Spleen (tissue), 7 donors: Measurements from ENCODE around the gene RBFOX1.

Source experiments
- POLR2A ChIP-seq, 3 donors: fragments of 450-650 bp; IDR thresholded peaks; one replicate each; pipeline ENCODE4 v1.5.1; 2017; ENCODE audit warnings: antibody characterized with exemption in 3 of 3, mild to moderate bottlenecking in 1 of 3
- POLR2AphosphoS5 ChIP-seq, 3 donors: sonication (generic); formaldehyde crosslinking; IDR thresholded peaks; one replicate each; pipeline ENCODE4 v1.5.1; 2017; ENCODE audit warnings: antibody characterized with exemption in 3 of 3
- TF ChIP-seq, protein P1 (sequence below), 11 experiments: fragments of 200-600 bp in 7 of 11; fragments of 450-650 bp in 4 of 11; sonication (generic) in 4 of 11; IDR thresholded peaks in 8 of 11; conservative IDR thresholded peaks in 3 of 11; 1 replicate in 7 of 11; 2 replicates in 4 of 11; pipeline versions ENCODE4 v1.4.0 to v1.8.0; 2016 to 2021; ENCODE audit warnings: antibody characterized with exemption in 11 of 11, inconsistent platforms in 4 of 11, mild to moderate bottlenecking in 1 of 11
- donor health status: DM: no; HTN: no; CAD: no; lungs with moderate emphysema.
- donor health status: DM: no; HTN: no; CAD: no.
- donor health status: DM: no; HTN: no; CAD: no.

DNA sequence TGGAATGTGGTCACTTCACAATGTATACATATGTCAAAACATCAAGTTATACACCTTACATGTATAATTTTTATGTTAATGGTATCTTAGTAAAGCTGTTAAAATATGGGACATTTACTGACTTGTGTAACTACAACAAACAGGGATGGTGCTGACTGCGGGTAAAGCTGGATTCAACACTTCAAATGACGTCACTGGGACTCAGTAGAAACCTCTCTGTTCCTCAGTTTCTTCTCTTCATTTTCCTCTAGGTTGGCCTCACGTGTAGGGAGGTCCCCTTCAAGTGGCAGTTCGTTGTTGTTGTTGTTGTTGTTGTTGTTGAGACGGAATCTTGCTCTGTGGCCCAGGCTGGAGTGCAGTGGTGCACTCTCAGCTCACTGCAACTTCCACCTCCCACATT is 182.9 kb downstream of the RBFOX1 start:
- TF ChIP-seq, protein P1, sequence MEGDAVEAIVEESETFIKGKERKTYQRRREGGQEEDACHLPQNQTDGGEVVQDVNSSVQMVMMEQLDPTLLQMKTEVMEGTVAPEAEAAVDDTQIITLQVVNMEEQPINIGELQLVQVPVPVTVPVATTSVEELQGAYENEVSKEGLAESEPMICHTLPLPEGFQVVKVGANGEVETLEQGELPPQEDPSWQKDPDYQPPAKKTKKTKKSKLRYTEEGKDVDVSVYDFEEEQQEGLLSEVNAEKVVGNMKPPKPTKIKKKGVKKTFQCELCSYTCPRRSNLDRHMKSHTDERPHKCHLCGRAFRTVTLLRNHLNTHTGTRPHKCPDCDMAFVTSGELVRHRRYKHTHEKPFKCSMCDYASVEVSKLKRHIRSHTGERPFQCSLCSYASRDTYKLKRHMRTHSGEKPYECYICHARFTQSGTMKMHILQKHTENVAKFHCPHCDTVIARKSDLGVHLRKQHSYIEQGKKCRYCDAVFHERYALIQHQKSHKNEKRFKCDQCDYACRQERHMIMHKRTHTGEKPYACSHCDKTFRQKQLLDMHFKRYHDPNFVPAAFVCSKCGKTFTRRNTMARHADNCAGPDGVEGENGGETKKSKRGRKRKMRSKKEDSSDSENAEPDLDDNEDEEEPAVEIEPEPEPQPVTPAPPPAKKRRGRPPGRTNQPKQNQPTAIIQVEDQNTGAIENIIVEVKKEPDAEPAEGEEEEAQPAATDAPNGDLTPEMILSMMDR (IDR thresholded peaks at IDR 0.05 in 8 of 11, conservative IDR thresholded peaks at IDR 0.05 in 3 of 11) = no peak
- no peak for TF ChIP-seq POLR2A (IDR thresholded peaks at IDR 0.05)
- no peak for TF ChIP-seq POLR2AphosphoS5 (IDR thresholded peaks at IDR 0.05)
